CD8-positive, alpha-beta memory T cell (primary cell): ENCODE data around the gene HBEGF. TPM values are rescaled to one million over a fixed set of nuclear protein-coding genes. Genes with fewer than 3 reads are reported as not detected.

ENCODE experiments used
- CTCF ChIA-PET: fragments of 350-600 bp; sonication (Branson Sonifier 250); formaldehyde crosslinking; loops from one replicate; lab custom pipeline; 2021; ENCODE audit warnings: antibody characterized with exemption; lab: Charles Lee
- POLR2A ChIA-PET: fragments of 350-600 bp; sonication (Branson Sonifier 250); formaldehyde crosslinking; loops from one replicate; lab custom pipeline; 2021; ENCODE audit warnings: antibody characterized with exemption; lab: Charles Lee
- DNase-seq, 5 donors: peaks; one replicate each; pipeline versions ENCODE4 v3.0.0 to v3.0.0-alpha.2; 2020 to 2022; ENCODE audit warnings: mixed read lengths in 1 of 5
- H3K27ac ChIP-seq: one replicate; pipeline ENCODE4 v1.7.0; 2013; ENCODE audit warnings: low read depth, mild to moderate bottlenecking, low read length, moderate library complexity
- H3K27me3 ChIP-seq: 2 replicates; pipeline ENCODE4 v1.7.0; 2013; ENCODE audit warnings: low read length, mild to moderate bottlenecking; ENCODE audit not compliant: insufficient read depth, poor library complexity, severe bottlenecking
- H3K36me3 ChIP-seq: 2 replicates; pipeline ENCODE4 v1.7.0; 2013; ENCODE audit warnings: mild to moderate bottlenecking, low read length, moderate library complexity; ENCODE audit not compliant: insufficient read depth
- H3K4me1 ChIP-seq: 2 replicates; pipeline ENCODE4 v1.7.0; 2013; ENCODE audit warnings: mild to moderate bottlenecking, low read length, moderate library complexity; ENCODE audit not compliant: insufficient read depth
- H3K4me3 ChIP-seq: 2 replicates; pipeline ENCODE4 v1.7.0; 2013; ENCODE audit warnings: mild to moderate bottlenecking, low read length
- H3K9me3 ChIP-seq: 2 replicates; pipeline ENCODE4 v1.7.0; 2013; ENCODE audit warnings: mild to moderate bottlenecking, low read length
- H3K27ac Mint-ChIP-seq, 8 donors: one replicate each; pipeline ENCODE4 v1.8.0; 2020 to 2021; ENCODE audit warnings: mixed read lengths in 8 of 8, mild to moderate bottlenecking in 6 of 8, inconsistent platforms in 3 of 8, moderate library complexity in 3 of 8
- H3K27me3 Mint-ChIP-seq, 2 donors: one replicate each; pipeline ENCODE4 v1.8.0; 2020 to 2021; ENCODE audit warnings: mixed read lengths in 2 of 2, mild to moderate bottlenecking in 1 of 2, moderate library complexity in 1 of 2
- H3K36me3 Mint-ChIP-seq, 3 donors: one replicate each; pipeline ENCODE4 v1.8.0; 2020 to 2021; ENCODE audit warnings: mixed read lengths in 3 of 3, inconsistent platforms in 1 of 3, mild to moderate bottlenecking in 1 of 3
- H3K4me1 Mint-ChIP-seq, 3 donors: one replicate each; pipeline ENCODE4 v1.8.0; 2020 to 2021; ENCODE audit warnings: mixed read lengths in 3 of 3, inconsistent platforms in 1 of 3, mild to moderate bottlenecking in 1 of 3
- H3K4me3 Mint-ChIP-seq, 7 donors: one replicate each; pipeline ENCODE4 v1.8.0; 2020 to 2021; ENCODE audit warnings: mixed read lengths in 7 of 7, mild to moderate bottlenecking in 6 of 7, moderate library complexity in 4 of 7, inconsistent platforms in 2 of 7
- H3K9me3 Mint-ChIP-seq, 5 donors: one replicate each; pipeline ENCODE4 v1.8.0; 2020 to 2022; ENCODE audit warnings: mixed read lengths in 5 of 5, mild to moderate bottlenecking in 3 of 5, moderate library complexity in 2 of 5, inconsistent platforms in 1 of 5
- polyA plus RNA-seq: library from polyadenylated mRNA; unstranded; fragments of 300-500 nt; fragmentation: Illumina TruSeq; gene quantifications from one replicate; pipeline ENCODE4 v1.2.3, GENCODE V29; 2021
- total RNA-seq, 2 experiments: library from RNA; stranded (reverse); gene quantifications; one replicate each; pipeline ENCODE4 v1.2.3, GENCODE V29; 2021

Gene HBEGF
- total and polyA plus RNA-seq, 3 experiments from 2014 or later: 2.1 TPM; not detected in 1

GRCh38 chr5:140365282-140365681 is 18.9 kb upstream of the HBEGF start:
- Histone ChIP-seq H3K4me3 (no peak overlapping the region), H3K27ac (no peak overlapping the region), H3K36me3 (no peaks in the 10 kb centered on the region), H3K9me3 (no peaks in the 10 kb centered on the region), H3K27me3 (no peaks in the 10 kb centered on the region), H3K4me1 (peaks cover 4% of the 10 kb centered on the region)
- H3K27me3 Mint-ChIP-seq: no peaks in the 10 kb centered on the region
- H3K27ac Mint-ChIP-seq: no peak overlapping the region
- POLR2A ChIA-PET: no interaction called here
- H3K9me3 Mint-ChIP-seq: no peaks in the 10 kb centered on the region
- CTCF ChIA-PET: interaction anchor here (2.6 to 4.2 kb wide), 2 partner anchors 12 to 355 kb away, joined by 17 to 24 read pairs; no protein-coding TSS in a partner anchor
- no peak for DNase-seq
- peaks cover 4 to 8% (median 6%) of the 10 kb centered on the region in 3 donors for H3K4me1 Mint-ChIP-seq
- no peak overlapping the region for H3K4me3 Mint-ChIP-seq
- H3K36me3 Mint-ChIP-seq: no peaks in the 10 kb centered on the region

- ChIA-PET POLR2A (no interaction called here), CTCF (interaction anchor here (0.9 to 4.2 kb wide), 8 partner anchors 10 to 356 kb away, joined by 3 to 24 read pairs (median 4); no protein-coding TSS in a partner anchor)
- DNase-seq: no peak
- H3K9me3 Mint-ChIP-seq: no peaks in the 10 kb centered on the region
- Histone ChIP-seq H3K36me3 (no peaks in the 10 kb centered on the region), H3K27me3 (no peaks in the 10 kb centered on the region), H3K9me3 (no peaks in the 10 kb centered on the region), H3K27ac (no peak overlapping the region), H3K4me3 (no peak overlapping the region), H3K4me1 (peaks cover 4% of the 10 kb centered on the region)
- H3K4me3 Mint-ChIP-seq: peak overlapping the region in 1 of 7 donors; percentile 15
- H3K27ac Mint-ChIP-seq: no peak overlapping the region
- H3K4me1 Mint-ChIP-seq: peaks cover 4 to 8% (median 6%) of the 10 kb centered on the region in 3 donors
- no peaks in the 10 kb centered on the region for H3K27me3 Mint-ChIP-seq
- no peaks in the 10 kb centered on the region for H3K36me3 Mint-ChIP-seq
Observed at GRCh38 chr5:140364472-140364765, 18.0 kb upstream of the HBEGF start.

- H3K36me3 Mint-ChIP-seq: no peaks in the 10 kb centered on the region
- no peak overlapping the region for H3K27ac Mint-ChIP-seq
- ChIA-PET CTCF (interaction anchor here (0.6 to 4.2 kb wide), 23 partner anchors 7 to 356 kb away, joined by 3 to 24 read pairs (median 3); partner anchors contain the start of genes CYSTM1 and HBEGF), POLR2A (interaction anchor here (1.0 kb wide), 1 partner anchor 12 kb away, joined by 3 read pairs; no protein-coding TSS in a partner anchor)
- H3K4me1 ChIP-seq: peaks cover 4% of the 10 kb centered on the region
- H3K4me1 Mint-ChIP-seq: peaks cover 4 to 8% (median 6%) of the 10 kb centered on the region in 3 donors
- H3K27ac ChIP-seq: no peak overlapping the region
- H3K9me3 ChIP-seq: no peaks in the 10 kb centered on the region
- no peaks in the 10 kb centered on the region for H3K9me3 Mint-ChIP-seq
- H3K4me3 Mint-ChIP-seq: peak overlapping the region in 4 of 7 donors; percentile 61 to 81 (median 76)
- peak overlapping the region; percentile 46 for H3K4me3 ChIP-seq
- H3K27me3 Mint-ChIP-seq: no peaks in the 10 kb centered on the region
- H3K36me3 ChIP-seq: no peaks in the 10 kb centered on the region
- no peak for DNase-seq
- no peaks in the 10 kb centered on the region for H3K27me3 ChIP-seq
Observed at GRCh38 chr5:140363631-140364471, 17.4 kb upstream of the HBEGF start.

- peak overlapping the region in 6 of 7 donors; percentile 61 to 83 (median 78) for H3K4me3 Mint-ChIP-seq
- no peaks in the 10 kb centered on the region for H3K36me3 ChIP-seq
- CTCF ChIA-PET: interaction anchor here (0.6 to 4.2 kb wide), 23 partner anchors 8 to 357 kb away, joined by 3 to 24 read pairs (median 3); partner anchors contain the start of genes CYSTM1 and HBEGF
- POLR2A ChIA-PET: interaction anchor here (0.5 to 1.0 kb wide), 2 partner anchors 12 to 1538 kb away, joined by 3 read pairs; no protein-coding TSS in a partner anchor
- peak overlapping the region; percentile 46 for H3K4me3 ChIP-seq
- peak overlapping the region in 2 of 8 donors; percentile 51 to 61 for H3K27ac Mint-ChIP-seq
- H3K4me1 ChIP-seq: peaks cover 4% of the 10 kb centered on the region
- no peaks in the 10 kb centered on the region for H3K27me3 ChIP-seq
- no peaks in the 10 kb centered on the region for H3K9me3 Mint-ChIP-seq
- peaks cover 6 to 8% (median 6%) of the 10 kb centered on the region in 3 donors for H3K4me1 Mint-ChIP-seq
- DNase-seq: peak; percentile 66 to 83 (median 72)
- H3K27ac ChIP-seq: no peak overlapping the region
- no peaks in the 10 kb centered on the region for H3K9me3 ChIP-seq
- no peaks in the 10 kb centered on the region for H3K36me3 Mint-ChIP-seq
- no peaks in the 10 kb centered on the region for H3K27me3 Mint-ChIP-seq
Observed at GRCh38 chr5:140362875-140363630, 16.6 kb upstream of the HBEGF start.

- Histone ChIP-seq H3K4me3 (no peak overlapping the region), H3K4me1 (peaks cover 4% of the 10 kb centered on the region), H3K9me3 (no peaks in the 10 kb centered on the region), H3K27me3 (no peaks in the 10 kb centered on the region), H3K36me3 (no peaks in the 10 kb centered on the region), H3K27ac (no peak overlapping the region)
- POLR2A ChIA-PET: interaction anchor here (0.6 kb wide), 1 partner anchor 63 kb away, joined by 3 read pairs; no protein-coding TSS in a partner anchor
- H3K9me3 Mint-ChIP-seq: no peaks in the 10 kb centered on the region
- peaks cover 0 to 3% of the 10 kb centered on the region in 2 donors for H3K27me3 Mint-ChIP-seq
- peaks cover 12 to 15% (median 13%) of the 10 kb centered on the region in 3 donors for H3K4me1 Mint-ChIP-seq
- no peak for DNase-seq
- H3K27ac Mint-ChIP-seq: no peak overlapping the region
- H3K36me3 Mint-ChIP-seq: no peaks in the 10 kb centered on the region
- no peak overlapping the region for H3K4me3 Mint-ChIP-seq
- CTCF ChIA-PET: interaction anchor here (1.0 to 2.9 kb wide), 5 partner anchors 10 to 349 kb away, joined by 3 to 11 read pairs (median 6); no protein-coding TSS in a partner anchor
Observed at GRCh38 chr5:140362311-140362710, 15.9 kb upstream of the HBEGF start.

- no peak overlapping the region for H3K27ac ChIP-seq
- no peaks in the 10 kb centered on the region for H3K9me3 ChIP-seq
- no peaks in the 10 kb centered on the region for H3K27me3 ChIP-seq
- no peaks in the 10 kb centered on the region for H3K36me3 ChIP-seq
- Mint-ChIP-seq H3K4me3 (no peak overlapping the region), H3K36me3 (no peaks in the 10 kb centered on the region), H3K27me3 (peaks cover 0 to 3% of the 10 kb centered on the region in 2 donors), H3K4me1 (peaks cover 14 to 17% (median 16%) of the 10 kb centered on the region in 3 donors), H3K9me3 (no peaks in the 10 kb centered on the region), H3K27ac (peak overlapping the region in 1 of 8 donors; percentile 29)
- DNase-seq: no peak
- POLR2A ChIA-PET: interaction anchor here (0.6 kb wide), 1 partner anchor 64 kb away, joined by 3 read pairs; no protein-coding TSS in a partner anchor
- no peak overlapping the region for H3K4me3 ChIP-seq
- CTCF ChIA-PET: interaction anchor here (1.0 to 2.9 kb wide), 4 partner anchors 10 to 349 kb away, joined by 3 to 11 read pairs (median 8); no protein-coding TSS in a partner anchor
- peaks cover 4% of the 10 kb centered on the region for H3K4me1 ChIP-seq
Observed at GRCh38 chr5:140361901-140362300, 15.5 kb upstream of the HBEGF start.

- peaks cover 14 to 17% (median 16%) of the 10 kb centered on the region in 3 donors for H3K4me1 Mint-ChIP-seq
- POLR2A ChIA-PET: no interaction called here
- H3K4me3 Mint-ChIP-seq: no peak overlapping the region
- Histone ChIP-seq H3K36me3 (no peaks in the 10 kb centered on the region), H3K4me1 (peaks cover 4% of the 10 kb centered on the region), H3K27ac (no peak overlapping the region), H3K9me3 (no peaks in the 10 kb centered on the region), H3K4me3 (no peak overlapping the region), H3K27me3 (no peaks in the 10 kb centered on the region)
- H3K9me3 Mint-ChIP-seq: no peaks in the 10 kb centered on the region
- H3K36me3 Mint-ChIP-seq: no peaks in the 10 kb centered on the region
- H3K27ac Mint-ChIP-seq: no peak overlapping the region
- H3K27me3 Mint-ChIP-seq: peaks cover 0 to 3% of the 10 kb centered on the region in 2 donors
- CTCF ChIA-PET: interaction anchor here (1.1 to 2.9 kb wide), 4 partner anchors 9 to 121 kb away, joined by 6 to 11 read pairs (median 6); no protein-coding TSS in a partner anchor
- DNase-seq: no peak
Observed at GRCh38 chr5:140360681-140361479, 14.5 kb upstream of the HBEGF start.
